ENCODE data around the gene BAIAP3. TPM values are rescaled to one million over a fixed set of nuclear protein-coding genes. Genes with fewer than 3 reads are reported as not detected.

BAIAP3 gene
- total and polyA plus RNA-seq, 2 of the 8 experiments (the other 6 are each of a cell fraction or from before 2014, with no cell fraction given) = 2.9 to 6.8 TPM

- Histone ChIP-seq H2BK20ac (ENCODE audit: low read length) (no peak overlapping the region), H2BK120ac (replicated peaks; ENCODE audit: low read depth, low read length) (no peak overlapping the region), H4K91ac (replicated peaks; ENCODE audit: insufficient read length, low read length) (no peak overlapping the region), H2AK5ac (ENCODE audit: low read depth, low read length) (no peak overlapping the region), H2BK5ac (ENCODE audit: low read depth, low read length) (no peak overlapping the region), H3K27me3 (replicated peaks in 1 of 4; ENCODE audit: control insufficient read depth in 3 of 4, extremely low read depth in 1 of 4, insufficient read depth in 3 of 4, low read length in 3 of 4) (no peaks in the 10 kb centered on the region), H3K36me3 (ENCODE audit: control insufficient read depth in 2 of 4, insufficient read depth in 4 of 4, low read length in 3 of 4) (peaks cover 9 to 41% (median 13%) of the 10 kb centered on the region in 4 experiments; a peak in 7 of 8 replicates), H2BK12ac (ENCODE audit: low read depth, low read length) (no peak overlapping the region), H3K4me1 (replicated peaks in 1 of 4; ENCODE audit: control insufficient read depth in 3 of 4, insufficient read depth in 4 of 4, low read length in 3 of 4) (no peaks in the 10 kb centered on the region), H3K23me2 (ENCODE audit: low read depth, low read length) (no peaks in the 10 kb centered on the region), H3K79me1 (ENCODE audit: low read depth, low read length) (no peaks in the 10 kb centered on the region; the same call in 1 of the 2 replicates), H2BK15ac (ENCODE audit: low read length) (no peak overlapping the region), H4K20me1 (replicated peaks in 1 of 2; ENCODE audit: control insufficient read depth in 1 of 2, insufficient read depth in 2 of 2, low read length in 2 of 2) (peaks cover 4 to 18% of the 10 kb centered on the region in 2 experiments), H3K9me3 (ENCODE audit: insufficient read depth in 2 of 2, low read depth in 1 of 2, low read length in 1 of 2) (no peaks in the 10 kb centered on the region), H2AFZ (ENCODE audit: low read length) (no peak overlapping the region), H3K56ac (replicated peaks; ENCODE audit: insufficient read length, low read depth, low read length) (no peak overlapping the region), H3K23ac (ENCODE audit: insufficient read length) (no peak overlapping the region), H3K14ac (ENCODE audit: insufficient read length) (no peak overlapping the region), H3K27ac (ENCODE audit: low read depth, low read length) (no peak overlapping the region), H4K8ac (ENCODE audit: extremely low read depth, insufficient read depth, low read length) (no peak overlapping the region), H3K9ac (replicated peaks in 1 of 4; ENCODE audit: extremely low read depth in 1 of 4, low read depth in 3 of 4, low read length in 3 of 4) (no peak overlapping the region), H4K5ac (ENCODE audit: insufficient read length, low read depth, low read length) (no peak overlapping the region), H3K79me2 (ENCODE audit: control insufficient read depth in 1 of 2, insufficient read depth in 2 of 2, low read length in 2 of 2) (peaks cover 0 to 1% of the 10 kb centered on the region in 2 experiments; a peak in 1 of 4 replicates), H3K4me2 (ENCODE audit: insufficient read depth in 1 of 2, low read depth in 2 of 2, low read length in 2 of 2) (no peak overlapping the region), H3K4me3 (ENCODE audit: extremely low read depth in 1 of 4, insufficient read depth in 2 of 4, low read depth in 3 of 4, low read length in 4 of 4) (no peak overlapping the region), H3K4ac (replicated peaks; ENCODE audit: insufficient read length, low read depth, low read length) (no peak overlapping the region), H3K18ac (ENCODE audit: extremely low read depth, low read length) (no peak overlapping the region)
- WGBS, 2 experiments (ENCODE audit: extremely low coverage in 1 of 2, insufficient coverage in 1 of 2, insufficient read length in 1 of 2, insufficient replicate concordance in 2 of 2, low coverage in 1 of 2, low lambda C conversion rate in 2 of 2, missing lambda C conversion rate in 1 of 2) = 96% methylated on average over 11 of the region's 27 CpGs; no CpG with 5 or more reads in 1 of the 2 experiments
- FAIRE-seq (no peak), DNase-seq (ENCODE audit: low read depth in 1 of 2, low spot score in 2 of 2) (no peak)
- POLR2A ChIA-PET (ENCODE audit: partially characterized antibody) = interaction anchor here (6.6 kb wide), 1 partner anchor 11 kb away, joined by 44 read pairs; no protein-coding TSS in a partner anchor
- CTCF ChIA-PET (ENCODE audit: partially characterized antibody) = interaction anchor here (2.3 kb wide), 1 partner anchor 11 kb away, joined by 10 read pairs; no protein-coding TSS in a partner anchor
- no peak for TF ChIP-seq BCL11A (IDR thresholded peaks at IDR 0.05; ENCODE audit: low read depth in 2 of 2, low read length in 2 of 2)
- TF ChIP-seq CREB1 (IDR thresholded peaks at IDR 0.05) = no peak
- no peak for TF ChIP-seq POLR2A (IDR thresholded peaks at IDR 0.05; ENCODE audit: control extremely low read depth in 1 of 2, low read depth in 2 of 2, low read length in 2 of 2)
- TF ChIP-seq SP1 (IDR thresholded peaks at IDR 0.05; ENCODE audit: low read depth, low read length) = no peak
- TF ChIP-seq ATF2 (IDR thresholded peaks at IDR 0.05; ENCODE audit: low read length) = no peak
- TF ChIP-seq CBX5 (IDR thresholded peaks at IDR 0.05; ENCODE audit: low read depth, low read length) = no peak
- no peak for TF ChIP-seq ATF3 (IDR thresholded peaks at IDR 0.05; ENCODE audit: insufficient read depth, low read depth, low read length)
- TF ChIP-seq EP300 (IDR thresholded peaks at IDR 0.05; ENCODE audit: borderline replicate concordance in 1 of 2, low read depth in 2 of 2, low read length in 2 of 2) = no peak
- TF ChIP-seq CEBPB (IDR thresholded peaks at IDR 0.05; ENCODE audit: low read depth, low read length) = no peak
- no peak for TF ChIP-seq SP2 (IDR thresholded peaks at IDR 0.05; ENCODE audit: low read length)
- no peak for TF ChIP-seq RBBP5 (IDR thresholded peaks at IDR 0.05; ENCODE audit: borderline replicate concordance, low read depth, low read length)
These were observed 34.2 kb downstream of the BAIAP3 start for GRCh38 chr16:1367486-1368174.
